Esophagus mucosa (tissue), 1 donor: ENCODE measurements around the gene CCL2. TPM values are rescaled to one million over a fixed set of nuclear protein-coding genes. Genes with fewer than 3 reads are reported as not detected.
"Not testable (repeated sequence)": the region's sequence is repeated elsewhere in the genome, so short reads cannot be mapped to it uniquely, and the experiment has no call there.

Source experiments
- ATAC-seq: fragments of 200-7000 bp; cut with Tn5 transposase; one replicate; pipeline ENCODE4 v1.9.1; 2020
- total RNA-seq: library from RNA; stranded (reverse); gene quantifications from one replicate; pipeline ENCODE4 v1.2.4, GENCODE V29; 2023
- donor health status: DM: yes; HTN: yes; CAD: no.

CCL2 gene
- total RNA-seq = 2.2 TPM

- ATAC-seq = no peak
These were observed at the start of gene CCL2 for GRCh38 chr17:34254651-34255380. TSS of gene CCL2 (plus strand) at chr17:34255285. CDS start at chr17:34255350, 65 bp downstream.

GRCh38 chr17:34205401-34205800 is 49.7 kb upstream of the CCL2 start:
- no peak for ATAC-seq

DNA sequence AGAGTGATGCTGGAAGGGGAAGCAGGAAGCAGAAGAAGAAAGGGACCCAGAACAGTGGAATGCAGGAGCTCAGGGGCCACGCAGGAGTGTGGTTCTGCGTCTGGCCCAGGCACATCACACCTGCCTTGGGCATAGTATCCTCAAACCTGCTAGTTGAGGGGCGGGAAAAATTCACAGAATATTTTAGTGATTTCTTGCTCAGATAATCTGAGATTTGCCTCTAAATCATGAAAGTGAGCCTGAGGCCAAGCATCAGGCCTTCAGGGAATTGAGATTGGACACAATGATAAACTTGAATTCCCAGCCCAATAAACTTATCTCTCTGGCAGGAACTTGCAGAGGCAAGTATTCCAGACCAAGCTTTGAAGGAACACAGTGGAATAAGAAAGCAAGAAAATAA is 48.5 kb upstream of the CCL2 start:
- no peak for ATAC-seq

- ATAC-seq = no peak
These were observed 47.5 kb upstream of the CCL2 start for GRCh38 chr17:34207572-34207971.

GRCh38 chr17:34218748-34219147 is 36.3 kb upstream of the CCL2 start:
- ATAC-seq = no peak

DNA sequence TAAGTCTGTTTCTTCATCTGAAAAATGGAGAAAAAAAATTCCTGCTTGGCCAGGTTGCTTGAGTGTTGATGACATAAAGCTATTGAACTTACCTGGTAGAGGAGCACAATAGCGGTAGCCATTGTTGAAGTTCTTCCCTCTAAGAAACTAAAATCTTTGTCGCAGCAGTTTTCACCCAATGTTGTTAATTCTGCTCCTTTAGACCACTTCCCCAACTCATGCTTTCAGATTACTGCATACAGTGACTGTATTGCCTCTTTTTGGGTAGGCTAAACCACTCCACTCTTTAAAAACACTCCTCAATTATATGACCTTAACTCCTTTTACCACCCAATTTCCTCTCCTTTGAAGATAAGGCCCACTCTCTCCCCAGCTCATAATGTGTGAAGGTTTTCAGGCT is 35.7 kb upstream of the CCL2 start:
- no peak for ATAC-seq

DNA sequence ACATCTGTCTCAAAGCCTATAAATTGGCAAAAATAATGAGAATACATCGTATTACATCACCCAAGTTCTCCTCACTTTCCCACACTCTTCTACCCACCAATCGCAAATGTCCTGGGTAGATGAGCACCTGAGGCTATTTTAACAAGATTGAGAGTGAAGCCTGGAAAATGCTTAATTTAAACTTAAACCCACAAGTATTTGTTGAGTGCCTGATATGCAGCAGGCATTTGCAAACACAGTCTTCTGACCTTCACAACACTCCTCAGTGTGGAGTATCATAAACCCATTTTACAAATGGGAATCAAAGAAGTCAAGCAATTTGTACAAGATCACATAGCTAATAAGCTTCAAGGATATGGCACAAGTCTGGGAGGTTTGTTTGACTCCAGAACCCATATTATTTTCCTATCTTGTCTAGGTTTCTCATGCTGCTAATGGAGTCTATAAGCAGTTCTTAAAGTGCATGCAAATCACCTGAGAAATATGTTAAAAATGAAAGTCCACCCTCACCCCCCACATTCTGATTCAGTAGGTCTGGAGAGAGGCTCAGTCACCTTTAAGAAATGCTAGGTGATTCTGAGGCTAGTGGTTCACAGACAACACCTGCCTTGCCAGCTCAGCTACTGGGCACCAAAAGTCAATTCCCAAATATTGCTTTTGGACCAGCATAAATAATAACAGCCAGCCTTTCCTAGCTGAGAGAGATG is 34.9 kb upstream of the CCL2 start:
- ATAC-seq = no peak

- ATAC-seq = no peak
These were observed 34.2 kb upstream of the CCL2 start for GRCh38 chr17:34220752-34221395.

GRCh38 chr17:34221411-34221810 is 33.7 kb upstream of the CCL2 start:
- ATAC-seq = no peak

GRCh38 chr17:34222722-34223497 is 32.2 kb upstream of the CCL2 start:
- ATAC-seq = no peak

- no peak for ATAC-seq
These were observed 30.0 kb upstream of the CCL2 start for GRCh38 chr17:34225046-34225445.

DNA sequence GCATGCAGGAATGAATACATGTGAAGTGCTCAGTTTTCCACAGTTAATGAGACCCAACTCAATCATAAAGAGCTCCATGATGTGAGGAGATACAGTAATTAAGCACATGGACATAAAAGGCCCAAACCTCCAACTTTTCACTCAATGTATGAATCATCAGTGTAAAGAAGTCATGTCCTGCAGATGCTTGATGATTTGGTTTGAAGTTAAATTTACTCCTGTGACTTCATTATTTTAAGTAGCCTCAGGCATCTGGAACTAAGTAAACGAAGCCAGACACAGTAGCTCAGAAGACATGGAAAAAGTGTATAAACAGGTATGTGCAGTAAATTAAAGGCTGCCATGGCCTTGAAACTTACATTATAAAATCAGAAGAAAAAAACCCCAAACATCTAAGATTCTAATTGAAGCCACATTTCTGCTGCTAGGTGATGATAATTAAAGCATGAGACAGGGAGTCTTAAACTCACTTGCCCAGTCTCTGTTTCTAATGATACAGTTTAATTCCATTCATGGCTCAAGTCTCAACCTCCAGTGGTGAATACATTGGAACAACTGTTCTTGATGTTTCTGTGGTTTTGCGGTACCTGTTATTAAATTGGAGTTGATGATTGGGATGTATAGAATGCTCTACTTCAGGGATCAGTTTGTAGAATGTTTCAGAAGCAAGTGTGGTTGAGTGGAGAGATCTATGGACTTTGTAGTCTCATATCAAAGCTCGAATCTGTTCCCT is 28.9 kb upstream of the CCL2 start:
- no peak for ATAC-seq

DNA sequence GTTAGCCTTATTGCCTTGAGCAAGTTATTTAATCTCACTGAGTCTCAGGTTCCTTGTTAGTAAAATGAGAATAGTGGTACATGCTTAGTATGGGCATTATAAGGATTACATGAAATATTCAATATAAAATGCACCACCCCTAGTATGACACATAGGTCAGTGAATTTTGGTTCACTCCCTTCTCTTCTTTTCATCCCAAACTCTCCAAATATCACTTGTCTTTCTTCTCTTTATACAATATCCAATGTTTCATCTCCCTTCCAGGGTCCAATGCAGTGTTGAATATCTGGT is 28.4 kb upstream of the CCL2 start:
- ATAC-seq = no peak

DNA sequence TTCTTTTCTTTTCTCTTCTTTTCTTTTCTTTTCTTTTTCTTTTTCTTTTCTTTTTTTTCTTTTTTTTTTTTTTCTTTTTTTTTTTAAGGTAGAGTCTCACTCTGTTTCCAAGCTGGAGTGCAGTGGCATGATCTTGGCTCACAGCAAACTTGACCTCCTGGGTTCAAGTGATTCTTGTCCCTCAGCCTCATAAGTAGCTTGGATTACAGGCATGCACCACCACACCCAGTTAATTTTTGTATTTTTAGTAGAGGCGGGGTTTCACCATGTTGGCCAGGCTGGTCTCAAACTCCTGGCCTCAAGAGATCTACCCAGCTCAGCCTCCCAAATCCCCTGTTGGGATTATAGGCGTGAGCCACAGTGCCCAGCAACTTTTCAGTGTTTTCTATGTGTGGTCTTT is 27.8 kb upstream of the CCL2 start:
- not testable (repeated sequence) for ATAC-seq

GRCh38 chr17:34227707-34228106 is 27.4 kb upstream of the CCL2 start:
- ATAC-seq = no peak

GRCh38 chr17:34228781-34229180 is 26.3 kb upstream of the CCL2 start:
- no peak for ATAC-seq

- no peak for ATAC-seq
These were observed 24.7 kb upstream of the CCL2 start for GRCh38 chr17:34230342-34230741.

DNA sequence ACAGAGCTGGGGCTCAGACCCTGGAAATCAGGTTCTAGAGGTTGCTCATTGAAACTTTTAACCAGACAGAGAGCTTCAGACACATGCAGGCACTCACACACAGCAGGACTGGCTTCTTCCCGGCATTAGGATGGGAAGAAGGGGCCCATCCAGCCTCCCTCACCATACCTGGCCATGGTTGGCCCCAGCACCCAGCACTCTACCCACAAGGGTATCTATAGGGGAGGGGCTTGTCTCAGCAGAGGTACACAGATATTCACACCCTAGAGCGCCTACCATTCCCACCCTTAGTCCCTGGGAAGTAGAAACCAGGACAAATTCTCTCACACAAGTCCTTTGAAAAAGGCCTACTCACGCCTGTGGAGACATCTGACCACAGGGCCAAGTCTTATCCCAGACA is 20.5 kb upstream of the CCL2 start:
- no peak for ATAC-seq

- peak; percentile 44 for ATAC-seq
These were observed 19.6 kb upstream of the CCL2 start for GRCh38 chr17:34235389-34236028.

- ATAC-seq = no peak
These were observed 18.7 kb upstream of the CCL2 start for GRCh38 chr17:34236281-34236892.

- ATAC-seq = no peak
These were observed 17.6 kb upstream of the CCL2 start for GRCh38 chr17:34237458-34237857.

DNA sequence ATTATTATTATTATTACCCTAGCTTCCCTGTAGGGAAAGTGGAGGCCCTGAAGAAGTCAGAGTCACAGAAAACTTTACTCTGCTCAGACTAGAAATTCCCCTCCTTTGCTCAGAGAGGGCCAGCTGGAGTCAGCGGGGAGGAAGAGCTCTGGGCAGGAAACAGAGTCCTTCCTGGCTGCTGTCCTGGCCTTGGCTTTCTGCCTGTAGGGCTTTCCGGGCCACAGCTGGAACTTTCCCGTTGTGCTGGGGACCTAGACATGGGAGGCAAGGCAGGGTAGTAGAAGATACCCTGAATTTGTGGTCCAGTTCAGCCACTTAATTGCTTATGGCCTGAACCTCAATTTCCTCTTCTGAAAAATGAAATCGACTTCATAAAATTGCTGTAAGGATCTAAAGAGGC is 14.0 kb upstream of the CCL2 start:
- ATAC-seq = no peak
